OCI-LY7 (cell line): ENCODE measurements around the gene ANKS1B. TPM values are rescaled to one million over a fixed set of nuclear protein-coding genes. Genes with fewer than 3 reads are reported as not detected.

ENCODE experiments used
- BruUV-seq: library from RNA; stranded (reverse); fragments of 400-500 nt; replicated peaks from 2 replicates; lab custom pipeline; 2021; lab: Mats Ljungman, UMichigan
- CTCF ChIA-PET: fragments of 300-600 bp; sonication (Branson Sonifier 250); formaldehyde crosslinking; loops from one replicate; lab custom pipeline; 2022; ENCODE audit warnings: antibody characterized with exemption; ENCODE audit not compliant: unreplicated experiment; lab: Charles Lee
- POLR2A ChIA-PET: fragments of 300-600 bp; sonication (Branson Sonifier 250); formaldehyde crosslinking; loops from one replicate; lab custom pipeline; 2022; ENCODE audit warnings: antibody characterized with exemption; lab: Charles Lee
- DNase-seq: peaks from one replicate; pipeline ENCODE4 v3.0.0-alpha.2; 2015; ENCODE audit warnings: low spot score
- H2AFZ ChIP-seq: fragments of 200-600 bp; sonication (generic), shearing (Covaris generic); 2 replicates; pipeline ENCODE4 v1.6.1; 2014; ENCODE audit warnings: mild to moderate bottlenecking, antibody characterized with exemption, low read length, moderate library complexity
- H3K27ac ChIP-seq: fragments of 200-600 bp; sonication (generic); 2 replicates; pipeline ENCODE4 v1.5.1; 2014; ENCODE audit warnings: mixed run types, low read depth, mild to moderate bottlenecking, moderate library complexity, low read length, inconsistent platforms; ENCODE audit not compliant: poor library complexity, severe bottlenecking
- H3K36me3 ChIP-seq: fragments of 200-600 bp; sonication (generic); 2 replicates; pipeline ENCODE4 v1.6.1; 2014; ENCODE audit warnings: mild to moderate bottlenecking, antibody characterized with exemption, low read length, moderate library complexity, mixed read lengths; ENCODE audit not compliant: insufficient read depth
- H3K4me1 ChIP-seq: fragments of 200-600 bp; sonication (generic); 2 replicates; pipeline ENCODE4 v1.5.1; 2014; ENCODE audit warnings: mild to moderate bottlenecking, low read length; ENCODE audit not compliant: insufficient read depth, poor library complexity, severe bottlenecking
- H3K4me2 ChIP-seq: fragments of 200-600 bp; sonication (generic); 2 replicates; pipeline ENCODE4 v1.6.1; 2014; ENCODE audit warnings: mild to moderate bottlenecking, low read length
- H3K4me3 ChIP-seq: fragments of 200-600 bp; sonication (generic); 2 replicates; pipeline ENCODE4 v1.5.1; 2014; ENCODE audit warnings: mild to moderate bottlenecking, low read depth, low read length; ENCODE audit not compliant: poor library complexity, severe bottlenecking
- H3K79me2 ChIP-seq: fragments of 200-600 bp; sonication (generic); 2 replicates; pipeline ENCODE4 v1.6.1; 2016; ENCODE audit warnings: low read depth, mild to moderate bottlenecking, low read length, moderate library complexity, mixed read lengths; ENCODE audit not compliant: insufficient read depth
- H3K9me2 ChIP-seq: fragments of 200-600 bp; sonication (generic); 2 replicates; pipeline ENCODE4 v1.6.1; 2016; ENCODE audit warnings: mild to moderate bottlenecking, low read length, mixed read lengths; ENCODE audit not compliant: insufficient read depth
- H3K9me3 ChIP-seq: fragments of 200-600 bp; sonication (generic); 2 replicates; pipeline ENCODE4 v1.6.1; 2014; ENCODE audit warnings: mild to moderate bottlenecking, mixed run types, low read length, mixed read lengths
- H4K20me1 ChIP-seq: fragments of 200-600 bp; sonication (generic); 2 replicates; pipeline ENCODE4 v1.6.1; 2014; ENCODE audit warnings: mild to moderate bottlenecking, antibody characterized with exemption, low read length, moderate library complexity, mixed read lengths; ENCODE audit not compliant: insufficient read depth
- EZH2phosphoT487 ChIP-seq: fragments of 200-600 bp; sonication (generic); IDR thresholded peaks from 2 replicates; pipeline ENCODE4 v1.6.1; 2018; ENCODE audit warnings: low read depth, borderline replicate concordance, mild to moderate bottlenecking, mixed run types, antibody characterized with exemption, low read length, moderate library complexity, mixed read lengths
- intact Hi-C: fragments of 100-400 bp; cut with micrococcal nuclease; formaldehyde crosslinking; loops from one replicate; pipeline ENCODE4 v1.10.0; 2022; ENCODE audit not compliant: unreplicated experiment
- total RNA-seq, 2 experiments: library from RNA; depleted of rRNA in 1 of 2; stranded (reverse); fragments of >200 nt in 1 of 2; shearing (Covaris generic) in 1 of 2; gene quantifications; 2 replicates each; pipeline ENCODE4 v1.2.3, GENCODE V29; 2014 to 2022
- TF ChIP-seq, protein P1 (sequence below): fragments of 200-600 bp; sonication (generic); conservative IDR thresholded peaks from 2 replicates; pipeline ENCODE4 v1.5.1; 2014; ENCODE audit warnings: mild to moderate bottlenecking, antibody characterized with exemption, low read length, moderate library complexity, mixed read lengths

ANKS1B gene
- total RNA-seq, 2 experiments from 2014 or later = 2.9 to 6.0 TPM

DNA sequence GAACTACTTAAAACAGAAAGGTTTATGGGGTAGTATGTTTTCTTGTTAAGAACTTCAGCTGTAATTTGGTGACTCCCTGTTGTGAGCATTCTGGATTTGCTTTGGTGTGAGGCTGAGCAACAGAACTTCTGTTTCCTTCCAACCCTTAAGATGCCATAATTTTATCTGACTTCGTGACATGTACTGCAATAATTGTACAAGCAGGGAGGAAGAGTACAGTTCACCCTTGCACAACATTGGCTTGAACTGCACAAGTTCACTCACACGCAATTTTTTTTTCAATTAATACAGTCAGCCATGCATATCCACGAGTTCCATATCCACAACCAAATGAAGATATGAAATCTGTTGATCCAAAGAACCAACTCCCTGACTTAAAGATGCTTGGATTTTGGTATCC lies 42.9 kb upstream of the ANKS1B start:
- Histone ChIP-seq H4K20me1 (no peaks in the 10 kb centered on the region), H3K4me1 (no peaks in the 10 kb centered on the region), H3K79me2 (no peaks in the 10 kb centered on the region), H3K4me3 (no peak overlapping the region), H3K9me3 (no peaks in the 10 kb centered on the region), H3K4me2 (no peak overlapping the region), H3K27ac (no peak overlapping the region), H2AFZ (no peak overlapping the region), H3K36me3 (peaks cover 4% of the 10 kb centered on the region; the same call in 1 of the 2 replicates), H3K9me2 (no peaks in the 10 kb centered on the region)
- DNase-seq = no peak
- TF ChIP-seq EZH2phosphoT487 = no peak
- TF ChIP-seq, protein P1, sequence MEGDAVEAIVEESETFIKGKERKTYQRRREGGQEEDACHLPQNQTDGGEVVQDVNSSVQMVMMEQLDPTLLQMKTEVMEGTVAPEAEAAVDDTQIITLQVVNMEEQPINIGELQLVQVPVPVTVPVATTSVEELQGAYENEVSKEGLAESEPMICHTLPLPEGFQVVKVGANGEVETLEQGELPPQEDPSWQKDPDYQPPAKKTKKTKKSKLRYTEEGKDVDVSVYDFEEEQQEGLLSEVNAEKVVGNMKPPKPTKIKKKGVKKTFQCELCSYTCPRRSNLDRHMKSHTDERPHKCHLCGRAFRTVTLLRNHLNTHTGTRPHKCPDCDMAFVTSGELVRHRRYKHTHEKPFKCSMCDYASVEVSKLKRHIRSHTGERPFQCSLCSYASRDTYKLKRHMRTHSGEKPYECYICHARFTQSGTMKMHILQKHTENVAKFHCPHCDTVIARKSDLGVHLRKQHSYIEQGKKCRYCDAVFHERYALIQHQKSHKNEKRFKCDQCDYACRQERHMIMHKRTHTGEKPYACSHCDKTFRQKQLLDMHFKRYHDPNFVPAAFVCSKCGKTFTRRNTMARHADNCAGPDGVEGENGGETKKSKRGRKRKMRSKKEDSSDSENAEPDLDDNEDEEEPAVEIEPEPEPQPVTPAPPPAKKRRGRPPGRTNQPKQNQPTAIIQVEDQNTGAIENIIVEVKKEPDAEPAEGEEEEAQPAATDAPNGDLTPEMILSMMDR = no peak
- intact Hi-C loops = no loop called here
- no TSS peak for BruUV-seq
- ChIA-PET CTCF (no interaction called here), POLR2A (no interaction called here)

DNA sequence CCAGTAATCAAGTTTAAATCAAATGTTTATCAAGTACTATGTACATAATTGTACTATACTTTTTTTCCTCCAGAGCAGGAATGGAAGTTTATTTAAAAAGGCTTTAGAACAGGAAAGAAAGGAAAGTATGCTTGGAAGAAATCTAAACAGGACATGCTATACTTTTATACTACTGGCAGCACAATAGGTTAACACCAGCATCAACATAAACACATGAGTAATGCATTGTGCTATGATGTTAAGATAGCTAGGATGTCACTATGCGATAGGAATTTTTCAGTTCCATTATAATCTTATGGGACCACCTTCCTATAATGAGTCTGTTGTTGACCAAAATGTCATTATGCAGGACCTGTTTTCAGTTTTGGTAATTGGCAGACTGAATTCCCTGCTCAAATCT lies 41.5 kb upstream of the ANKS1B start:
- no peak overlapping the region for H3K27ac ChIP-seq
- no TSS peak for BruUV-seq
- H3K4me1 ChIP-seq = no peaks in the 10 kb centered on the region
- H3K9me2 ChIP-seq = no peaks in the 10 kb centered on the region
- DNase-seq = no peak
- H3K9me3 ChIP-seq = no peaks in the 10 kb centered on the region
- no peak overlapping the region for H3K4me2 ChIP-seq
- POLR2A ChIA-PET = no interaction called here
- CTCF ChIA-PET = no interaction called here
- H4K20me1 ChIP-seq = no peaks in the 10 kb centered on the region
- H3K36me3 ChIP-seq = peaks cover 4% of the 10 kb centered on the region; the same call in 1 of the 2 replicates
- no peak overlapping the region for H3K4me3 ChIP-seq
- TF ChIP-seq, protein P1 = no peak
- no peak for TF ChIP-seq EZH2phosphoT487
- no peak overlapping the region for H2AFZ ChIP-seq
- intact Hi-C loops = no loop called here
- no peaks in the 10 kb centered on the region for H3K79me2 ChIP-seq

DNA sequence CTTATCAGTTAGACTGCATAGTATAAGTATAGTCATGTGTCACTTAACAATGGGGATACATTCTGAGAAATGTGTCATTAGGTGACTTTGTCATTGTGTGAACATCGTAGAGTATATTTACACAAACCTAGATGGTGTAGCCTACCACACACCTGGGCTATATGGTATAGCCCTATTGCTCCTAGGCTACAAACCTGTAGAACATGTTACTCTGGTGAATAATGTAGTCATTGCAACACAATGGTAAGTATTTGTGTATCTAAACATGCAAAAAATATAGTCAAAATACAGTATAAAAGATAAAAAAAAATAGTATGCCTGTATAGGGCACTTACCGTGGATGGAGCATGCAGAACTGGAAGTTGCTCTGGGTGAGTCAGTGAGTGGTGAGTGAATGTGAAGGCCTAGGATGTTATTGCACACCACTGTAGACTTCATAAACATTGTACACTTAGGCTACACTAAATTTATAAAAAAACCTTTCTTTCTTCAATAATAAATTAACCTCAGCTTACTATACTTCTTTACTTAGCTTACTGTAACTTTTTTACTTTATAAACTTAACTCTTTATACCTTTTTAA lies 40.3 kb upstream of the ANKS1B start:
- H2AFZ ChIP-seq = no peak overlapping the region
- H3K4me2 ChIP-seq = no peak overlapping the region
- ChIA-PET CTCF (no interaction called here), POLR2A (interaction anchor here (1.0 kb wide), 1 partner anchor 12 kb away, joined by 3 read pairs; no protein-coding TSS in a partner anchor)
- H3K27ac ChIP-seq = no peak overlapping the region
- H3K9me3 ChIP-seq = no peaks in the 10 kb centered on the region
- intact Hi-C loops = no loop called here
- H3K4me1 ChIP-seq = no peaks in the 10 kb centered on the region
- no peaks in the 10 kb centered on the region for H3K36me3 ChIP-seq
- H3K4me3 ChIP-seq = no peak overlapping the region
- no TSS peak for BruUV-seq
- H3K9me2 ChIP-seq = no peaks in the 10 kb centered on the region
- no peaks in the 10 kb centered on the region for H4K20me1 ChIP-seq
- DNase-seq = no peak
- no peak for TF ChIP-seq EZH2phosphoT487
- TF ChIP-seq, protein P1 = no peak
- H3K79me2 ChIP-seq = no peaks in the 10 kb centered on the region
